Measurements from ENCODE around the gene KIF5C.

The KIF5C gene

DNA sequence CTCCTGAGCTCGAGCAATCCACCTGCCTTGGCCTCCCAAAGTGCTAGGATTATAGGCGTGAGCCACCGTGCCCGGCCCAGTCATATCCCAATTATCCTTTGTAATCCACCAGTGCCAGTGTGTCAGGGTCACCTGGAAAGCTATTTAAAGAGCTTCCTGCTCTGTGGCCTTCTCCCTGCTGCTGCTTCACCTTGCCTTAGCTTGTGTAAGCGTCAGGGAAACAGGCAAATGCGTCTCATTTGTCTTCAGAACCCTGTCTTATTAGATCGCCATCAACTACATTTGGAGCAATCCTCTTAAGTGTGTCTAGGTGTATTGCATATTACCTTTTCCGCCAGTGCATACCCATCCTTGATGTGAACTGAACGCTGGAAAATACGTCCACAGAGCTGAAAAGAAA lies 10.2 kb downstream of the KIF5C start:
- TF ChIP-seq, protein P1, sequence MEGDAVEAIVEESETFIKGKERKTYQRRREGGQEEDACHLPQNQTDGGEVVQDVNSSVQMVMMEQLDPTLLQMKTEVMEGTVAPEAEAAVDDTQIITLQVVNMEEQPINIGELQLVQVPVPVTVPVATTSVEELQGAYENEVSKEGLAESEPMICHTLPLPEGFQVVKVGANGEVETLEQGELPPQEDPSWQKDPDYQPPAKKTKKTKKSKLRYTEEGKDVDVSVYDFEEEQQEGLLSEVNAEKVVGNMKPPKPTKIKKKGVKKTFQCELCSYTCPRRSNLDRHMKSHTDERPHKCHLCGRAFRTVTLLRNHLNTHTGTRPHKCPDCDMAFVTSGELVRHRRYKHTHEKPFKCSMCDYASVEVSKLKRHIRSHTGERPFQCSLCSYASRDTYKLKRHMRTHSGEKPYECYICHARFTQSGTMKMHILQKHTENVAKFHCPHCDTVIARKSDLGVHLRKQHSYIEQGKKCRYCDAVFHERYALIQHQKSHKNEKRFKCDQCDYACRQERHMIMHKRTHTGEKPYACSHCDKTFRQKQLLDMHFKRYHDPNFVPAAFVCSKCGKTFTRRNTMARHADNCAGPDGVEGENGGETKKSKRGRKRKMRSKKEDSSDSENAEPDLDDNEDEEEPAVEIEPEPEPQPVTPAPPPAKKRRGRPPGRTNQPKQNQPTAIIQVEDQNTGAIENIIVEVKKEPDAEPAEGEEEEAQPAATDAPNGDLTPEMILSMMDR (IDR thresholded peaks at IDR 0.05; ENCODE audit: low read depth, low read length, missing control alignments): no peak

DNA sequence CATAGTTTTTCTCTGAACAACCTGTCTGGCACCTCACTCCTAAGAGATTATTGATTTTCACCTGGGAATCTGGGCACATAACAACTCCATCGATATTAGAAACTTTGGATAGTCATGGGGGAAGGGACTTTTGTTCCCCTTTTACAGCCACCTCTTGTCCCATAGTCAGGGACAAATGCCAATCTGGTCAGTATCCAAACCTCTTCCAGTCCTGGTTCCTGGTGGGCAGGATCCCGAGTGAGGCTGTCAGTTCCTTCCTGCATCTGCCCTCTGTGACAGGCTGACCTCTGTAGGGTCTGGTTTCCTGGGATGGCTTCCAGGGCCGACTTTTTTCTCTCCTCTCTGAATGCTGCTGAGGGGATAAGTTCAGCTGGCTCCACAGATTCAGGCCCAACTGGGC lies 11.0 kb downstream of the KIF5C start:
- TF ChIP-seq, protein P1 (IDR thresholded peaks at IDR 0.05; ENCODE audit: low read depth, low read length, missing control alignments): no peak

More for the DNA sequence above, 10.2 kb downstream of the KIF5C start:
- H3K4me3 ChIP-seq (replicated peaks; ENCODE audit: low read depth, low read length): no peak overlapping the region
- DNase-seq (ENCODE audit: extremely low read depth, low read depth): no peak

DNA sequence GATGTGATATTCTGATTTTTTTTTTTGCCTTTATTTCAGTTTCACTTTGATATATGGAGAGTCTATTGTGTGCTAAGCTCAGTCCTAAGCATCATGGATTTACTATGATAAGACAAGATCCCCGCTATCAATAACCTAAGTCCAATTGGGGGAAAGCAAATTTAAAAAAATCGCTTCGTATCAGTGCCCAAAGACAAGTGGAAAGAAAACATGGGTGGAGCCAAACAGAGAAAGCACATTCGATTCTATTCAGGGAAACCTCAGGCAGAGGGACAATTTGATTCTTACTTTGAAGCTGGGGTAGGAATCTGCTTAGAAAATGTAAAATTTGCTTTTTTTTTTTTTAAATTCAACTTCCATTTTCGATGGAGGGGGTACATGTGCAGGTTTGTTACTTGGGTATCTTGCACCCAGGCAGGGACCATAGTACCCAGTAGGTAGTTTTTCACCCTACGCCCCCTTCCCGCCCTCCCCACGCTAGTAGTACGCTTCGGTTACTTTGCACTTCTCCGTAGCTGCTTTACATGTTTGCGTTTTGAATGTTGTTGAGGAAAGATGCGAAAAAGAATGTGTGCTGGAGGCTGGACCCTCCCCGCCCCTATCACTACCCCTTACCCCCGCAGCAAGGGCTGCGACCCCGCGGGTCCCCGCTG lies 12.4 kb downstream of the KIF5C start:
- DNase-seq (ENCODE audit: extremely low read depth, low read depth): no peak
- H3K4me3 ChIP-seq (replicated peaks; ENCODE audit: low read depth, low read length): no peak overlapping the region
- TF ChIP-seq, protein P1 (IDR thresholded peaks at IDR 0.05; ENCODE audit: low read depth, low read length, missing control alignments): no peak

More for the DNA sequence above, 11.0 kb downstream of the KIF5C start:
- no peak overlapping the region for H3K4me3 ChIP-seq (replicated peaks; ENCODE audit: low read depth, low read length)
- no peak for DNase-seq (ENCODE audit: extremely low read depth, low read depth)

DNA sequence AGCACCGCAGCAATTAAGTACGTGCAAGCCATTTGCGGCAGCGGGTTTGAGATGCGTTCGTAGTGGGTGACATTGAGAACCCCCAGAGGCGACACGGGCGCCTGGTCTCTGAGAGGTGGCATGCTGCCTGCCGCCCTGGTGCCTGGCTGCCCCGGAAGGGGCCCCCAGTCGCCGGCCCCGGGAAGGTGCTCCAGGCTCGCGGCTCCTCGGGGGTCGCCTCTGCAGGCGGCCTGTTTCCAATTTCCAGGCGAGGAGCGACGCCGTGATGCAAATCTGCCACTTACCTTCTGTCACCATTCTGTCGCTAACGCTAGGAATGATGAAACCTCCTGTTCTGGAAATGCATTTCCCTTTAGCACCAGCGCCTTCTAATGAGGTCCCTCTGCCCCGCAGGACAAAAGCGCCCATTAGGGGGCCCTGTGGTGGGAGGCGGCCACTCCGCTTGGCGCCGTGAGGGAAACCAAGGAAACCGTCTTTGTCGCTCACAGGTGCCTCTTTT lies 13.0 kb downstream of the KIF5C start:
- no peak for DNase-seq (ENCODE audit: extremely low read depth, low read depth)
- H3K4me3 ChIP-seq (replicated peaks; ENCODE audit: low read depth, low read length): no peak overlapping the region
- TF ChIP-seq, protein P1 (IDR thresholded peaks at IDR 0.05; ENCODE audit: low read depth, low read length, missing control alignments): no peak

DNA sequence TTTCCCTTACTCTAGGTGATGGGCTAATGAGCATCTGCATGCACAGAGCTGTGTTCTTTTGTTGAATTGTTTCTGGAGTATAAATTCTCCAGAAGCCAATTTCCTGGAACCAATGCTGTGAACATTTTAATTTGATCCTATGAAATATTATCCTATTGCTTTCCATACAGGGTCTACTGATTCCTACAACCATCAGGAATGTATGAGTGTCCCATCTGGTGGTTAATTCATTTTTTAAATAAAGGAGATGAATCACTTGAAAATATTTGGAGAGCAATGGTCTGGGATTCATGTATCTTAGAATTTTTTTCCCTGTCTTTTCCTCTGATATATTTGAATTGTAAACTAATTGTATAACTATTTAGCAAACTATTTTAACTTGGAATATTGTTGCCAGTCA lies 14.0 kb downstream of the KIF5C start:
- H3K4me3 ChIP-seq (replicated peaks; ENCODE audit: low read depth, low read length): no peak overlapping the region
- TF ChIP-seq, protein P1 (IDR thresholded peaks at IDR 0.05; ENCODE audit: low read depth, low read length, missing control alignments): no peak
- DNase-seq (ENCODE audit: extremely low read depth, low read depth): no peak

DNA sequence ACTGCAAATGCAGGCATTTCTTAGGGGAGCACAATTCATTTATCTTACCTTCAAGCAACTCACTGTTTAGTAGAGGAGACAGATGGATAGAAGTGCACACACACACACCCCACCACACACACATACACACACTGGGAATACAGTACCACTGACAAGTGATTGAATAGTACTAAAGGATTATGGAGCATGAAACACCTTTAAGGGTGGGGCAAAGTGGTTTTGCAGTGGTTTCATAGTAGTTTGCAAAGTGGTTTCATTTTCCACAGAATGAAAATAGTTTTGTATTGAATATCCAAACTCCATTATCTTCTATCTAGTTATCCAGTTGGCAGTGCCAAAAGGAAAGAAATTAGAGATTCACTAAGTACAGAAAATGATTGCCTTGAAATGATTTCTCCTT lies 18.9 kb downstream of the KIF5C start:
- DNase-seq (ENCODE audit: extremely low read depth, low read depth): no peak
- H3K4me3 ChIP-seq (replicated peaks; ENCODE audit: low read depth, low read length): no peak overlapping the region
- TF ChIP-seq, protein P1 (IDR thresholded peaks at IDR 0.05; ENCODE audit: low read depth, low read length, missing control alignments): no peak

DNA sequence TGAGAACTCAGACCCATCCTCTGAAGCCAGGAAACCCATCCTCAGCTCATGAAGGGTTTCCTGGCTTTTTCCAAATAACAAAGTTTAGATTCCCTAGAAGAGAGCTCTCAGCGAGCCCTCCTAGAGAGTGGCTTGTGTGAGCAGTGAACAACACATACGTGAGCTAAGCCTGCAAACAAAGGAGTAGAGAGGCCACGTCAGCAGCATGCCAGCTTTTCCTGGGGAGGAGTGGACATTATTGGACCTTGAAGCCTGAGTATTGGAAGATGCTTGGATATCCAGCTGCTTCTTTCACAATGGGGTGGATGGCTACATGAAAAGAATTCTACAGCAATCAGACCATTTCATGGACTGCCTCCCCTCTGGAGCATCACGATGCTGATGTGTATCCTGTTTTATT lies 21.1 kb downstream of the KIF5C start:
- DNase-seq (ENCODE audit: extremely low read depth, low read depth): no peak
- no peak overlapping the region for H3K4me3 ChIP-seq (replicated peaks; ENCODE audit: low read depth, low read length)
- TF ChIP-seq, protein P1 (IDR thresholded peaks at IDR 0.05; ENCODE audit: low read depth, low read length, missing control alignments): no peak
